Retinal pigment epithelial cell (primary cell): ENCODE data around the gene RASAL2.

Experiments
- DNase-seq: peaks from one replicate; pipeline ENCODE4 v3.0.0-alpha.2; 2010; ENCODE audit warnings: low read depth
- H3K4me3 ChIP-seq: 2 replicates; pipeline ENCODE4 v1.5.1; 2011; ENCODE audit warnings: mild to moderate bottlenecking, low read length, control low read depth, moderate library complexity
- CTCF ChIP-seq: conservative IDR thresholded peaks from 2 replicates; pipeline ENCODE4 v1.5.1; 2011; ENCODE audit warnings: low read depth, low read length, control low read depth, inconsistent platforms

Gene RASAL2

GRCh38 chr1:178408871-178409270, 315.0 kb downstream of the RASAL2 start:
- TF ChIP-seq CTCF, result no peak
- H3K4me3 ChIP-seq, result no peak overlapping the region
- no peak for DNase-seq

DNA sequence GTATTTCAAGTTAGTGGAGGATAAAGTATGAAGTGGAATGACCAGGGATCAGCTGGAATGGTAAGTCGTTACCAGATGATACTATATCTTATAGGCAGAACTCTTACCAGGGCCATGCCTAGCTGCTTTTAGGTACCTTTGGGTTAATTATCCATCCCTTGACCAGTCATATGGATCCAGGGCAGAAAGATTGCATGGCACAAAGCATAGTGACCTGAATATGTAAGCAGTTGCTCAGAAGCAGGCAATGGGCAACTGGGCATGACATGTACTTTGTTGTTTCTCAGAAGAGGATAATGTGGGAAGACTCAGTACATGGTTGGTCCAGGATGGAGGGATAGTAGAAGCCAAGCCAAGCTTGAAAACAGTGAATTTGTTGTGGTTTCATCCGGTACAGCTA, 315.6 kb downstream of the RASAL2 start:
- H3K4me3 ChIP-seq, result no peak overlapping the region
- no peak for DNase-seq
- no peak for TF ChIP-seq CTCF

- no peak for TF ChIP-seq CTCF
- H3K4me3 ChIP-seq, result no peak overlapping the region
- DNase-seq, result no peak
Measured at GRCh38 chr1:178411756-178412399, 318.0 kb downstream of the RASAL2 start.

- DNase-seq, result no peak
- no peak overlapping the region for H3K4me3 ChIP-seq
- no peak for TF ChIP-seq CTCF
Measured at GRCh38 chr1:178412400-178412770, 318.5 kb downstream of the RASAL2 start.

DNA sequence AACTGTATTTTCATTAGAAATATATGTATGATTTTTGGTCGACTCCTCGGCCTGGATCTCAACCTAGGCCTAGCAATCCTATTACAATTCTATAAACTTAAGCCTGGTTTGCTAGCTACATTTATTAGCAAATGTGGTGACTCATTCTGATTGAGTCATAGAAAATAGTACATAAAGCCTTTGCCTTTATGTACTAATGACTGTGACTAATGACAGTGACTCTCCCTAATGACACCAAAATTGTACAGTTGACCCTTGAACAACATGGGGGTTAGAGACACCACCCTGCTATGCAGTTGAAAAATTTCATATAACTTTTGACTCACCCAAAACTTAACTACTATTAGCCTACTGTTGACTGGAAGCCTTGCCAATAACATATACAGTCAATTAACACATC, 324.0 kb downstream of the RASAL2 start:
- TF ChIP-seq CTCF, result no peak
- peak; percentile 66 for DNase-seq
- no peak overlapping the region for H3K4me3 ChIP-seq

DNA sequence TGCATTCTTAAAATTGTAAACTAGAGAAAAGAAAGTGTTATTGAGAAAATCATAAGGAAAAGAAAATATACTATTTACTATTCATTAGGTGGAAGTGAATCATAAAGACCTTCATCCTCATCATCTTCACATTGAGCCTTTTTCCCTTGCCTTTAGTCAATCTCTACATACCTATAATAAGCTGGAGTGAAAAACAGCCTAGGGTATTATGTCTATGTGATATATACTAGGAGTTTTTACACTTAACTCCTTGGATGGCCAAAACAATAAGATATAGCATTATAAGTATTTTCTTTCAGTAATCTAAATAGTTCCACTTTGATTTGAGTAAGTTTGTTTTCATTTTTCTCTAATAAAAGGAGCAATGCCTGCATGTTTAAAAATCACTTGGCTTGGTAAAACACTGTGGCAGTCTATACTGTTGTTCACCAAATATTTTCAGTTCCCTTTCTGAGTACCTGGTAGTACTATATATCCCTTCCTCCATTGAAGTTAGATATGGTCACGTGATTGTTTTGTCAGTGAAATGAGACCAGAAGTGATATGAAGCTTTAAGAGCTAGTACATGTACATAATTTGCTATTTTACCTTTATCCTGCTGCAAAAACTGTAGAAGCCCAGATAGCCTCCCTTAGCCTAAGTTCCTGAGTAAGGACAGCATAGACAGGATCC, 324.5 kb downstream of the RASAL2 start:
- no peak for DNase-seq
- no peak overlapping the region for H3K4me3 ChIP-seq
- TF ChIP-seq CTCF, result no peak

- DNase-seq, result no peak
- TF ChIP-seq CTCF, result no peak
- no peak overlapping the region for H3K4me3 ChIP-seq
Measured at GRCh38 chr1:178434360-178434759, 340.5 kb downstream of the RASAL2 start.
